OCI-LY1 (cell line): ENCODE data around the gene VTI1A.

Source experiments
- H2AFZ ChIP-seq: fragments of 200-600 bp; sonication (generic), shearing (Covaris generic); 2 replicates; pipeline ENCODE4 v1.6.0; 2014; ENCODE audit warnings: antibody characterized with exemption, mild to moderate bottlenecking, low read length
- H3F3A ChIP-seq: fragments of 200-600 bp; sonication (generic), shearing (Covaris generic); 2 replicates; pipeline ENCODE4 v1.6.0; 2014; ENCODE audit warnings: mild to moderate bottlenecking, antibody characterized with exemption, low read length, moderate library complexity; ENCODE audit not compliant: insufficient read depth
- H3K27ac ChIP-seq: fragments of 200-600 bp; sonication (generic); 2 replicates; pipeline ENCODE4 v1.5.1; 2014; ENCODE audit warnings: low read length, mixed run types, mild to moderate bottlenecking, low read depth; ENCODE audit not compliant: poor library complexity, severe bottlenecking
- H3K27me3 ChIP-seq: fragments of 200-600 bp; sonication (generic); 2 replicates; pipeline ENCODE4 v1.6.0; 2014; ENCODE audit warnings: antibody characterized with exemption, mild to moderate bottlenecking, low read length, moderate library complexity; ENCODE audit not compliant: insufficient read depth
- H3K36me3 ChIP-seq: fragments of 200-600 bp; sonication (generic); 2 replicates; pipeline ENCODE4 v1.6.1; 2014; ENCODE audit warnings: mild to moderate bottlenecking, antibody characterized with exemption, low read length, moderate library complexity, mixed read lengths; ENCODE audit not compliant: insufficient read depth
- H3K4me1 ChIP-seq: fragments of 200-600 bp; sonication (generic); 2 replicates; pipeline ENCODE4 v1.5.1; 2014; ENCODE audit warnings: mild to moderate bottlenecking, low read length, moderate library complexity; ENCODE audit not compliant: insufficient read depth, severe bottlenecking
- H3K4me2 ChIP-seq: fragments of 200-600 bp; sonication (generic), shearing (Covaris generic); 2 replicates; pipeline ENCODE4 v1.6.1; 2014; ENCODE audit warnings: low read length
- H3K4me3 ChIP-seq: fragments of 200-600 bp; sonication (generic); 2 replicates; pipeline ENCODE4 v1.5.1; 2014; ENCODE audit warnings: low read length, low read depth, mild to moderate bottlenecking, mixed read lengths; ENCODE audit not compliant: poor library complexity, severe bottlenecking
- H3K79me2 ChIP-seq: fragments of 200-600 bp; shearing (Covaris generic); 2 replicates; pipeline ENCODE4 v1.6.1; 2016; ENCODE audit warnings: mixed run types, low read length, mixed read lengths; ENCODE audit not compliant: insufficient read depth
- H3K9ac ChIP-seq: fragments of 200-600 bp; sonication (generic), shearing (Covaris generic); 2 replicates; pipeline ENCODE4 v1.6.1; 2014; ENCODE audit warnings: mild to moderate bottlenecking, low read length, mixed read lengths
- H3K9me2 ChIP-seq: fragments of 200-600 bp; sonication (generic), shearing (Covaris generic); 2 replicates; pipeline ENCODE4 v1.6.1; 2014; ENCODE audit warnings: low read depth, mild to moderate bottlenecking, low read length, mixed read lengths
- H3K9me3 ChIP-seq: fragments of 200-600 bp; shearing (Covaris generic); 2 replicates; pipeline ENCODE4 v1.6.1; 2014; ENCODE audit warnings: low read length, mixed read lengths
- H4K20me1 ChIP-seq: fragments of 200-600 bp; sonication (generic), shearing (Covaris generic); 2 replicates; pipeline ENCODE4 v1.6.0; 2016; ENCODE audit warnings: mild to moderate bottlenecking, low read length; ENCODE audit not compliant: insufficient read depth
- CTCF ChIP-seq: fragments of 200-600 bp; sonication (generic), shearing (Covaris generic); IDR thresholded peaks from 2 replicates; pipeline ENCODE4 v1.5.1; 2017; ENCODE audit warnings: mild to moderate bottlenecking, antibody characterized with exemption, low read length, moderate library complexity, mixed read lengths
- EZH2 ChIP-seq: fragments of 200-600 bp; sonication (generic), shearing (Covaris generic); IDR thresholded peaks from 2 replicates; pipeline ENCODE4 v1.8.0; 2017; ENCODE audit warnings: borderline replicate concordance, mixed run types, mild to moderate bottlenecking, antibody characterized with exemption, low read length, moderate library complexity, mixed read lengths

The VTI1A gene

DNA sequence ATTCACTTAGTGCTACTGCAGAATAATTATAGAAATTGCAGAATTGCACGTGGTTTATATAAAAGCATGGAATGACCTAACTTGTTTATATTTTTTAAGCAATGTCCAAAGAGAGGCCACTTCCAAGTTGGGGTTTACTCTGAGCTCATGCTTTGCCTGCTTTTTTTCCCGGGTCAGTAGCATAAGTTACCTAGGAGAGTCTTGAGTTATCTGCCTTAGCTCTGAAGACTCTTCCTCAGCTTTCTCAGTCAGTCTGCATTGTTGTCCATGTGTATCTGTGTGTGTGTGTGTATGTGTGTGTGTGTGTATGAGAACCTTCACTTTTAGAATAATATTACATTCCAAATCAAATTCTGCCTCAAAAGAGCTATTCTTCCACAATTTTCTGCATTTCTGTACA is 263.5 kb downstream of the VTI1A start:
- H3K27ac ChIP-seq: no peak overlapping the region
- H3K9me2 ChIP-seq: no peaks in the 10 kb centered on the region
- no peak overlapping the region for H3K4me2 ChIP-seq
- H3K9ac ChIP-seq: no peak overlapping the region
- no peaks in the 10 kb centered on the region for H3K9me3 ChIP-seq
- H4K20me1 ChIP-seq: no peaks in the 10 kb centered on the region
- TF ChIP-seq EZH2 (no peak), CTCF (no peak)
- no peaks in the 10 kb centered on the region for H3K4me1 ChIP-seq
- H3F3A ChIP-seq: no peaks in the 10 kb centered on the region
- H3K27me3 ChIP-seq: no peaks in the 10 kb centered on the region
- H3K79me2 ChIP-seq: no peaks in the 10 kb centered on the region
- no peak overlapping the region for H3K4me3 ChIP-seq
- no peaks in the 10 kb centered on the region for H3K36me3 ChIP-seq
- H2AFZ ChIP-seq: no peak overlapping the region

- no peaks in the 10 kb centered on the region for H3K36me3 ChIP-seq
- no peaks in the 10 kb centered on the region for H4K20me1 ChIP-seq
- H3K4me2 ChIP-seq: no peak overlapping the region
- H3F3A ChIP-seq: no peaks in the 10 kb centered on the region
- no peak overlapping the region for H3K27ac ChIP-seq
- no peak overlapping the region for H3K9ac ChIP-seq
- no peaks in the 10 kb centered on the region for H3K79me2 ChIP-seq
- TF ChIP-seq EZH2: no peak
- no peak for TF ChIP-seq CTCF
- H3K4me3 ChIP-seq: no peak overlapping the region
- H3K9me3 ChIP-seq: no peaks in the 10 kb centered on the region
- H2AFZ ChIP-seq: no peak overlapping the region
- no peaks in the 10 kb centered on the region for H3K4me1 ChIP-seq
- no peaks in the 10 kb centered on the region for H3K27me3 ChIP-seq
- H3K9me2 ChIP-seq: no peaks in the 10 kb centered on the region
Measured at GRCh38 chr10:112711366-112711765, 264.4 kb downstream of the VTI1A start.

- Histone ChIP-seq H2AFZ (no peak overlapping the region), H3K9me3 (no peaks in the 10 kb centered on the region), H3K4me3 (no peak overlapping the region), H3K4me1 (no peaks in the 10 kb centered on the region), H3K9me2 (no peaks in the 10 kb centered on the region), H4K20me1 (no peaks in the 10 kb centered on the region), H3F3A (no peaks in the 10 kb centered on the region), H3K27me3 (no peaks in the 10 kb centered on the region), H3K4me2 (no peak overlapping the region), H3K79me2 (no peaks in the 10 kb centered on the region), H3K9ac (no peak overlapping the region), H3K27ac (no peak overlapping the region), H3K36me3 (no peaks in the 10 kb centered on the region)
- TF ChIP-seq CTCF (no peak), EZH2 (no peak)
Measured at GRCh38 chr10:112712536-112712935, 265.5 kb downstream of the VTI1A start.
